Glutamatergic neuron (in vitro differentiated cells): Measurements from ENCODE around the gene RBM39. TPM values are rescaled to one million over a fixed set of nuclear protein-coding genes. Genes with fewer than 3 reads are reported as not detected.
A peak's percentile ranks its signal among the peaks of the same experiment; 100 is the strongest.
"Not testable (repeated sequence)": the region's sequence is repeated elsewhere in the genome, so short reads cannot be mapped to it uniquely, and the experiment has no call there.

Source experiments
- DNase-seq: peaks from one replicate; pipeline ENCODE4 v3.0.0; 2022
- H3K27ac Mint-ChIP-seq: one replicate; pipeline ENCODE4 v1.8.0; 2020; ENCODE audit warnings: mild to moderate bottlenecking, mixed read lengths, inconsistent platforms; ENCODE audit not compliant: unreplicated experiment
- H3K27me3 Mint-ChIP-seq: one replicate; pipeline ENCODE4 v1.8.0; 2020; ENCODE audit warnings: mild to moderate bottlenecking, moderate library complexity, mixed read lengths, inconsistent platforms; ENCODE audit not compliant: unreplicated experiment
- H3K36me3 Mint-ChIP-seq: one replicate; pipeline ENCODE4 v1.8.0; 2020; ENCODE audit warnings: mild to moderate bottlenecking, mixed read lengths, inconsistent platforms; ENCODE audit not compliant: unreplicated experiment
- H3K4me1 Mint-ChIP-seq: one replicate; pipeline ENCODE4 v1.8.0; 2020; ENCODE audit warnings: mild to moderate bottlenecking, low read depth, mixed read lengths, inconsistent platforms; ENCODE audit not compliant: unreplicated experiment
- H3K4me3 Mint-ChIP-seq: one replicate; pipeline ENCODE4 v1.8.0; 2020; ENCODE audit warnings: mild to moderate bottlenecking, mixed read lengths, inconsistent platforms; ENCODE audit not compliant: unreplicated experiment
- H3K9me3 Mint-ChIP-seq: one replicate; pipeline ENCODE4 v1.8.0; 2020; ENCODE audit warnings: mild to moderate bottlenecking, moderate library complexity, mixed read lengths, inconsistent platforms; ENCODE audit not compliant: unreplicated experiment
- CTCF ChIP-seq: fragments of 200-600 bp; sonication (generic); IDR thresholded peaks from one replicate; pipeline ENCODE4 v1.5.0; 2021; ENCODE audit not compliant: partially characterized antibody, unreplicated experiment
- total RNA-seq: library from RNA; stranded (reverse); fragmentation: NEBNext Ultra II Directional; extraction: Animal tissue kit (Norgen Biotek cat#: 25700); gene quantifications from one replicate; pipeline ENCODE4 v1.2.1, GENCODE V29; 2021; ENCODE audit not compliant: unreplicated experiment

Gene RBM39
- total RNA-seq, 1 donor from 2014 or later = 358 TPM

DNA sequence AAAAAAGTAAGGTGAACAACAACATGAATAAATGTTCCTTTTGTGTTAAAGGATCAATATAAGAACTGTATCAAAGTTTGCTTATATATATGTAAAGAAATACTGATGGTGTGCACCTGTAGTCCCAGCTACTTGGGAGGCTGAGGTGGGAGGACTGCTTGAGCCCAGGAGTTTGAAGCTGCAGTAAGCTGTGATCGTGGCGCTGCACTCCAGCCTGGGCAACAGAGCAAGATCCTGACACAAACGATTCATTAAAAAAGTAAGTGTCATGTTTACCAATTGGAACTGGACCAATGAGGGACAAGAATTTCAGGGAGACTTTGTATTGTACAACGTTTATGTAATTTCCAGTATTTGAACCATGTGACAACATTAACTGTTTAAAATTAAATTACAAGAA, 24.8 kb upstream of the RBM39 start:
- TF ChIP-seq CTCF = no peak
- Mint-ChIP-seq H3K27me3 (peaks cover 5% of the 10 kb centered on the region), H3K36me3 (peaks cover 6% of the 10 kb centered on the region), H3K4me3 (no peak overlapping the region), H3K27ac (no peak overlapping the region), H3K4me1 (peaks cover 16% of the 10 kb centered on the region), H3K9me3 (peaks cover 11% of the 10 kb centered on the region)
- DNase-seq = no peak

DNA sequence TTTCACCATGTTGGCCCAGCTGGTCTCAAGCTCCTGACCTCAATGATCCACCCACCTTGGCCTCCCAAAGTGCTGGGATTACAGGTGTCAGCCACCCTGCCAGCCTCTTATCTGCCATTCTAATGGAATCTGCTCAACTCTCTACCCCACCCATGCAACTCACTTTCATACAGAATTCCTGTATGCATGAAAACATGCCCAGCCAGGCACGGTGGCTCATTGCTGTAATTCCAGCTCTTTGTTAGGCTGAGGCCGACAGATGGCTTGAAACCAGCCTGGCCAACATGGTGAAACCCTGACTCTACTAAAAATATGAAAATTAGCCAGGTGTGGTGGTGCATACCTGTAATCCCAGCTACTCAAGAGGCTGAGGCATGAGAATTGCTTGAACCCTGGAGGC, 22.9 kb upstream of the RBM39 start:
- H3K27ac Mint-ChIP-seq, DNase-seq, H3K27me3 Mint-ChIP-seq, H3K9me3 Mint-ChIP-seq, H3K36me3 Mint-ChIP-seq, H3K4me3 Mint-ChIP-seq: not testable (repeated sequence)
- H3K4me1 Mint-ChIP-seq = peaks cover 16% of the 10 kb centered on the region

DNA sequence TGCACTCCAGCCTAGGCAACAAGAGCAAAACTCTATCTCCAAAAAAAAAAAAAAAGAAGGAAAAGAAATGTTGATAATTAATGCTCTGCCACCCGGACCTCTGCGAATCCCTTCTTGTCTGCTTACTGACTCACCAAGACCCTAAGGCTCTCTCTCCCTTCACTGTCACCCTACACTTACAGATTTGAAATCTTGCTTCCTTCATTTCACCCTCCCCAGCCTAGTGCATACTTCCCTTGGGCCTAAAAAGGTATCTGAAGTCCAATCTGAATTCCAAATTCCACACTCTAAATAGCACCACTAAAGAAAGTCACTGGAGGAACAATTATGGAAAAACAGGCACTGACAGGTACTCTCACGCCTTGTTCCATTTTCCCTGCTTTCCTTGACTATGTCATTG, 20.4 kb upstream of the RBM39 start:
- peaks cover 6% of the 10 kb centered on the region for H3K9me3 Mint-ChIP-seq
- peaks cover 1% of the 10 kb centered on the region for H3K4me1 Mint-ChIP-seq
- no peaks in the 10 kb centered on the region for H3K36me3 Mint-ChIP-seq
- H3K4me3 Mint-ChIP-seq = peak overlapping the region; percentile 43
- no peak for TF ChIP-seq CTCF
- H3K27me3 Mint-ChIP-seq = no peaks in the 10 kb centered on the region
- no peak overlapping the region for H3K27ac Mint-ChIP-seq
- DNase-seq = no peak

DNA sequence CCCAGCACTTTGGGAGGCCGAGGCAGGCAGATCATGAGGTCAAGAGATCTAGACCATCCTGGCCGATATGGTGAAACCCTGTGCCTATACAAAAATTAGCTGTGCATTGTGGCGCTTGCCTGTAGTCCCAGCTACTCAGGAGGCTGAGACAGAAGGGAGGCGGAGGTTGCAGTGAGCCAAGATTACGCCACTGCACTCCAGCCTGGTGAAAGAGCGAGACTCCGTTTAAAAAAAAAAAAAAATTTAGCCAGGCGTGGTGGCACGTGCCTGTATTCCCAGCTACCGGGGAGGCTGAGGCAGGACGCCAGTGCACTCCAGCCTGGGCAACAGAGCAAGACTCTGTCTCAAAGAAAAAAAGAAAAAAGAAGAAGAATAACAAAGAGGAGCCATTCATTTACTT, 19.5 kb upstream of the RBM39 start:
- H3K27me3 Mint-ChIP-seq, H3K4me1 Mint-ChIP-seq, H3K27ac Mint-ChIP-seq, DNase-seq, H3K9me3 Mint-ChIP-seq, H3K36me3 Mint-ChIP-seq, H3K4me3 Mint-ChIP-seq: not testable (repeated sequence)

- no peak for TF ChIP-seq CTCF
- H3K4me1 Mint-ChIP-seq = no peaks in the 10 kb centered on the region
- H3K4me3 Mint-ChIP-seq = no peak overlapping the region
- DNase-seq = no peak
- no peak overlapping the region for H3K27ac Mint-ChIP-seq
- no peaks in the 10 kb centered on the region for H3K36me3 Mint-ChIP-seq
- peaks cover 4% of the 10 kb centered on the region for H3K9me3 Mint-ChIP-seq
- H3K27me3 Mint-ChIP-seq = no peaks in the 10 kb centered on the region
Observed at GRCh38 chr20:35757098-35757705, 15.1 kb upstream of the RBM39 start.

DNA sequence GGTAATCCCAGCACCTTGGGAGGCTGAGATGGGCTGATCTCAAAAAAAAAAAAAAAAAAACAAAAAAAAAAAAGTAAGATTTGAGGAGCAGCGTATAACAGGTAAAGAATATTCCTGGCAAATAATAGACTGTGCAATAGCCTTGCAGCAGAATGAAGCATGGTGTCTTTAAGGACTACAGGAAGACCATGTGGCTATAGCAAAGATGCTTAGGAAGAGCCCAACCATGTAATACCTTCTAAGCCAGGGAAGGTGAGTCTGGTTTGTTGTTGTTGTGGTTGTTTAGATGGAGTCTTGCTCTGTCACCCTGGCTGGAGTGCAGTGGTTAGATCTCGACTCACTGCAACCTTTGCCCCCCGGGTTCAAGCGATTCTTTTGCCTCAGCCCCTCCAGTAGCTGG, 14.3 kb upstream of the RBM39 start:
- Mint-ChIP-seq H3K27me3 (no peaks in the 10 kb centered on the region), H3K4me1 (no peaks in the 10 kb centered on the region), H3K27ac (no peak overlapping the region), H3K4me3 (no peak overlapping the region), H3K9me3 (peaks cover 4% of the 10 kb centered on the region), H3K36me3 (no peaks in the 10 kb centered on the region)
- DNase-seq = no peak
- TF ChIP-seq CTCF = no peak
